ENCODE data around the gene NUDT6.
A peak's percentile ranks its signal among the peaks of the same experiment; 100 is the strongest.
"Not testable (repeated sequence)": the region's sequence is repeated elsewhere in the genome, so short reads cannot be mapped to it uniquely, and the experiment has no call there.

The NUDT6 gene

GRCh38 chr4:122921971-122922876 is at the start of gene NUDT6:
NUDT6 (minus strand) TSS chr4:122922597; CDS start chr4:122922572, 25 bp downstream.
- H3K4me3 ChIP-seq = peak within 1 kb of the TSS; percentile 64 to 91 (median 69)
- H3K27ac ChIP-seq = peak within 1 kb of the TSS in 20 of 21 experiments; percentile 34 to 84 (median 72)

DNA sequence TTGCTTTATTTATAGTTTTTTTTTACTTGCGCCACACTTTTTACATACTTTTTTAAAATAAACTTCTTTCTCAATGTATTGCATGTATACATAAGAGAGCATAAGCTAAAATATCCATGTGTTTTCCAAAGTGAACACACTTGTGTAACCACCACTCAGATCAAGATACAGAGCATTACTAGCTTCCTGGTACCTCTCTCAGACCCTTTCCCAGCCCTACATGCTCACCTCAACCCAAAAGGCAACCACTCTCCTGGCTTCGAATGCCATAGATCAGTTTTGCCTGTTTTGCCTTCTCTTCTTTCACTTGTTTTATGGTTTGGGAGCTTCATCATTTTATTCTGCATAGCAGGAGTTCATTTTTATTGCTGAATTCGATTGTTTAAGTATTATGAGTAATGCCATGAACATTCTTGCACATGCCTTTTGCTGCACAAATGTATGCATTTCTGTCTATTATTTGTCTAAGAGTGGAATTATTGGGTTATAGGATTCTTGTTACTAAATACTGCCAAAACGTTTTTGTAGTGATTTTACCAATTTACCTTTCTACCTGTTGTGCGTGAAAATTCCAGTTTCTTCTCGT is 45.9 kb upstream of the NUDT6 start:
- Histone ChIP-seq H3K27ac (no peak overlapping the region), H3K4me3 (no peak overlapping the region)

GRCh38 chr4:122967231-122967630 is 44.8 kb upstream of the NUDT6 start:
- H3K4me3 ChIP-seq = no peak overlapping the region
- no peak overlapping the region for H3K27ac ChIP-seq

DNA sequence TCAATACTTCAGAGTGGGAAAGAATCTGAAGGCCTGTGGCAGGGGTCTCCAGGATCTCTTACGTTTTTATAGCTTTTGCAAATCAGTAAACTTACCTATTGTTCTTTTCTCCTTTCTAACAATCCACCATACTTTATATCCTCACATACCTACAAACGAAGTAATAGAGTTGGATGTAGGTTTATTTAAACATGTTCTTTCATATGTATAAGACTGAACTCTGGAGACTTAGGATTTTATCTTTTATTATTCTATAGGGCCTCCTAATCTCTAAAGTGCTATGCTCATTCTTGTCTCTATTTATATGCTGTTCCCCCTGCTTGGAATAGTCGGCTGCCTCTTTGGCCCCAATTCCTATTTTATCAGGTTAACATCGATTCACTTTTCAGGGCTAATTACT is 43.8 kb upstream of the NUDT6 start:
- no peak overlapping the region for H3K4me3 ChIP-seq

DNA sequence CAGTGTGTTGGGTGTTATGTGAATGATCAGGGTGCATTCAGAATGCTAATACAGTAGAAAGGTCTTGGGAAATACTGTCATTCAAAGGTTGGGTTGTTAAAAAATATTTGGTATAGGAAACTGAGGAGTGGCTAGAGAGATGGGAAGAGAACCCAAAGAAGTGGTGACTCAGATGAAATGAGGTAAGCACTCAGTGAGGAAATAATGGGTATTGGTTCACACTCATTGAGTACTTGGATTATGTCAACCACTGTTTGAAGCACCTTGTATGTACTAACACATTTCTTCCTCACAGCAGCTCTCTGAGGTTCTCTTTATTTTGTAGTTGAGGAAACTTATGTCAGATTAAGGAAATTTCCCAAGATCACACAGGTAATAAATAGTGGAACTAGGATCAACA is 40.8 kb upstream of the NUDT6 start:
- Histone ChIP-seq H3K27ac (no peak overlapping the region), H3K4me3 (no peak overlapping the region)

More for the DNA sequence above, 43.8 kb upstream of the NUDT6 start:
- H3K27ac ChIP-seq = no peak overlapping the region

DNA sequence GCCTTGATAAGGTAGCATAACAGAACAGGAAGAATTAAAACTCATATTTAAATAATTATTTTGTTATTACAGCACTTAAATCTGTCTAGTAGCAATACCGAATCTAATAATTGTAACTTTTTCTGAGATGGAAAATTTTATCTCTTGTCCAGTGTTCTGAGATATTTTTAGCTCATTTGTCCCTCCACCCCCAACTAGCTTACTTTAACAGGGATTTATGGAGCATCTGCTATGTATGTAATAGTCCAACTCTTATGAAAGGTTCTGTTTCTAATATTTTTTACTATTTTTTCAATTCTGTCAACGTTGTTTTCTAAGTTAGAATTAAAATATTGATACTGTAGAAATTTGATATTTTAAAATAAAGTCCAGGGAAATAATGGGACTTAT is 38.2 kb upstream of the NUDT6 start:
- no peak overlapping the region for H3K27ac ChIP-seq
- no peak overlapping the region for H3K4me3 ChIP-seq

- Histone ChIP-seq H3K27ac (no peak overlapping the region), H3K4me3 (no peak overlapping the region)
Observed at GRCh38 chr4:122959981-122960610, 37.7 kb upstream of the NUDT6 start.

DNA sequence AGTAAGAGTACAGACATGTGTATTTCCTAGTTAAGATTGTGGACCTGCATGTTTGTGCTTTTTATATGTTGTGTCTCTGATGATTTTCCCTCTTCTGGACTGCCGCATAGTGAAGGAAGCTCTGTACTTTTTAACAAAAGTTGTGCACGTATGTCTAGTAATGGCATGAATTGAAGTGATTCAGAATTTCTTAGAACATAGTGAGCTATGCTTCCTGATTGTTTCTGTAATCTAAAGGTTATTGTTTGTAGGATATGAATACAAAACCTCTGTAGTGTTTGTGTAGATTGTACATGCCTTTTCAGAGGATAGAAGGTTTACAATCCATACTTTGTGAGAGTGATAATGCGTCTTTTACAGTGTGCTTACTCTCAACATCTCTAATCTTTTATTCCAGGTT is 37.0 kb upstream of the NUDT6 start:
- H3K27ac ChIP-seq = no peak overlapping the region
- no peak overlapping the region for H3K4me3 ChIP-seq

DNA sequence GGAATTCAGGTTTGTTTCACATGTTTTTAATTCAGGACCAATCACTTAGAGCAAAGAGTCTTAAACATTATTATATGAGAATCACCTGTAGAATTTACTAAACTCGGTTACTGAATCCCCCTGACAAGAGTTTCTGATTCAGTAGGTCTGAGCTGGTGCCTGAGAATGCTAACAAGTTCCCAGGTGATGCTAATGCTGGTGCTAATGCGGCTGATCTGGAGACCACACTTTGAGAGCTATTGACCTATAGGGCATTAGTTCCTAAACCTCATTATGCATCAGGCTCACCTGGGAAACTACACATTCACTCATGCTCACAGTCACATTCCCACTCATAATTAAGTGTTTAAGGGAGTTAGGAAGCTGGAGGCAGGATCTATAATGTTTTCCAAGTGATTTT is 36.1 kb upstream of the NUDT6 start:
- Histone ChIP-seq H3K27ac (no peak overlapping the region), H3K4me3 (no peak overlapping the region)

GRCh38 chr4:122953924-122954323 is 31.5 kb upstream of the NUDT6 start:
- no peak overlapping the region for H3K4me3 ChIP-seq
- H3K27ac ChIP-seq = no peak overlapping the region

DNA sequence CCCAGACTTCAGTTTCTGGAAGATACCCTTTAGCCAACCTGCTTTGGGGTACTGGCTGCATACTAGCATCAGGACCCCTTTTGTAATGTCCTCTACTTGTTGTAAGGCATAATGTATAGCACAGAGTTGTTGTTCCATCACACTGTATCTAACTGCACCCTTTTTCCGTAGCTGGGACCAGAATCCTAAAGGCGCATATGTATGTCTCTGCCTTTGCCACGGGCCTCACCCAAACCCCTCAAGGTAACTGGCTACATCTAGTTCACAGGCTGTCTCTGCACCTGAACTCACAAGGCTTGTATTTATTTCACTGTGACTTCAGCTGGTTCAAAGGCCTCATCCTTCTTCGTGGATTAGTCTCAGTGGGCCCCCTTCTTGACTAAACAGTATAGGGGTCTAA is 29.6 kb upstream of the NUDT6 start:
- Histone ChIP-seq H3K27ac (no peak overlapping the region), H3K4me3 (no peak overlapping the region)

DNA sequence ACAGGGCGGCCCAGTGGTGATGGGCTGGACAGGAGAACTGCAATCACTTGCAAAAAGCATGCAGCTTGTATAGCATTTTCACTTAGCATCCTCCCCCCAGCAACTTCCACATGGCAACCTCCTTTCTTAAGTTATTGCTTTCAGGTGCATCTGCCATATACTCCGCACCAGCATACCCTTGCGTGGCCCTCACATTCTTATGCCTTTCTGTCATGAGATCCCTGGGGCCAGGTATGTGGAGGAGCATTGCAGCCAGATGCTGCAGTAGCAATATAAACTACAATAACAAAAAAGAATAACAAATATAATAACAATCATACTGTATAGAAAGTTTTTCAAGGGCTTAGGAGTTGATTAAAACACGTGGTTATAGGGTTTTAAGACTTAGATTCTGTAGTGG is 26.3 kb upstream of the NUDT6 start:
- no peak overlapping the region for H3K27ac ChIP-seq
- no peak overlapping the region for H3K4me3 ChIP-seq

- Histone ChIP-seq H3K27ac (no peak overlapping the region), H3K4me3 (no peak overlapping the region)
Observed at GRCh38 chr4:122946142-122946541, 23.7 kb upstream of the NUDT6 start.

- not testable (repeated sequence) for H3K27ac ChIP-seq, H3K4me3 ChIP-seq
Observed at GRCh38 chr4:122945136-122945535, 22.7 kb upstream of the NUDT6 start.

GRCh38 chr4:122932763-122933162 is 10.4 kb upstream of the NUDT6 start:
- Histone ChIP-seq H3K27ac (no peak overlapping the region), H3K4me3 (no peak overlapping the region)

DNA sequence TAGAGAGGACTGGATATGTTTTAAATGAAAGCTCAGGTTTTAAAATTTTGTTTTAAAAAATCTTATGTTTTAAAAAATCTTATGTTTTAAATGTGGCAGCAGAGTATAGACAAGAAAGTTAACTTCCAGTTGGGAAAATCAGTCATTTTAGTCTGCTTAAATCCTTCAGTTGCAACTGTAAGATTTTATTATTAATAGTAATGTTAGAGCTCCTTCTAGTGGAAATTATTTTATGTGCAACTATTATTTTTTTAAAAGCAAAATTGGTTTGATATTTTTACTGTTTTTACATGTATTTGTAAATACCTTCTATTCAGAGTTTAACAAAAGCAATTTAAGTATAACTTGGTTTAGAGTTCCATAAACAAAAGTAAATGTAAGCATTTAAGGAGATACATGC is 8.5 kb upstream of the NUDT6 start:
- H3K4me3 ChIP-seq = no peak overlapping the region

DNA sequence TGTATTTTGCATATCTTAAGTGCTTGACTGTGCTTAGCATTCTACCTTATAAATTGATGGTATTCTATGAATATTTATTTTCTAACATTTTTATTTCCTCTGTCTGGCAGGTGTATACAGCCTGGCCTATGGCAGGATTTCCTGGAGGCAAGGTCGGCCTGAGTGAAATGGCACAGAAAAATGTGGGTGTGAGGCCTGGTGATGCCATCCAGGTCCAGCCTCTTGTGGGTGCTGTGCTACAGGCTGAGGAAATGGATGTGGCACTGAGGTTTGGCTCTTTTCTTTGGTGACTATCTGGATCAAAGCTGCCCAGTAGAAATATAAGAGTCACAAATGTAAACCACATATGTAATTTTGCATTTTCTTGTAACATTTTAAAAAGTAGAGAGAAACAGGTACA is 6.5 kb upstream of the NUDT6 start:
- no peak overlapping the region for H3K4me3 ChIP-seq

More for the DNA sequence above, 8.5 kb upstream of the NUDT6 start:
- H3K27ac ChIP-seq = no peak overlapping the region

DNA sequence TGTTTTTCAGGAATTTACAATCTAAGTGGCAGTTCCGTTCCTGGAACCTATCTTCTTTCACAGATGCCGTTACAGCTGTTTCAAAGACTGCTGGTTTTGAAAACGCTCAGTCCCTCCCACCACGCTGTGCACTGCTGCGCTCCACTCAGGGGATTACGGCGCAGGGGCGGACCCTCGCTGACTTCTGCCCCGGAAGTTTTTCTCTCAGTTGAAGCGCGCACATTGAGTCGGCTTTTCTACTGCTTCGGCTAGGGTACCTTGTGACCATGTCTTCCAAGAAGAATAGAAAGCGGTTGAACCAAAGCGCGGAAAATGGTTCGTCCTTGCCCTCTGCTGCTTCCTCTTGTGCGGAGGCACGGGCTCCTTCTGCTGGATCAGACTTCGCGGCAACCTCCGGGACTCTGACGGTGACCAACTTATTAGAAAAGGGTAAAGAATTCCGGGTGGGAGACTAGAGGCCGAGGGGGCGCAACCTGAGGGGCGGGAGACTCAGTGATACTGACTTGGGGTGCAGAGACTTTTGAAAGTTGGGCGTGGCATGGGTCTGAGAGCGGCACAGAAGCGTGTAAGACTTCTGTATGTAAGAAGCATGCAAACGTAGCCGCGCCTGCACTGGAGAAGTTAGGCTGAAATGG is 597 bp upstream of the NUDT6 start:
- Histone ChIP-seq H3K27ac (peak overlapping the region in 20 of 21 experiments; percentile 20 to 84 (median 72)), H3K4me3 (peak overlapping the region; percentile 64 to 91 (median 69))

More for the DNA sequence above, 6.5 kb upstream of the NUDT6 start:
- H3K27ac ChIP-seq = no peak overlapping the region

- peak overlapping the region in 6 of 7 experiments; percentile 64 to 91 (median 68) for H3K4me3 ChIP-seq
- peak overlapping the region in 5 of 21 experiments; percentile 64 to 84 (median 80) for H3K27ac ChIP-seq
Observed at GRCh38 chr4:122921300-122921699, 1.1 kb downstream of the NUDT6 start.

- H3K27ac ChIP-seq = no peak overlapping the region
- H3K4me3 ChIP-seq = no peak overlapping the region
Observed at GRCh38 chr4:122920473-122920872, 1.9 kb downstream of the NUDT6 start.

All from skin epidermis (tissue), 12 donors.